ENCODE data around the gene FHAD1.

Gene FHAD1

DNA sequence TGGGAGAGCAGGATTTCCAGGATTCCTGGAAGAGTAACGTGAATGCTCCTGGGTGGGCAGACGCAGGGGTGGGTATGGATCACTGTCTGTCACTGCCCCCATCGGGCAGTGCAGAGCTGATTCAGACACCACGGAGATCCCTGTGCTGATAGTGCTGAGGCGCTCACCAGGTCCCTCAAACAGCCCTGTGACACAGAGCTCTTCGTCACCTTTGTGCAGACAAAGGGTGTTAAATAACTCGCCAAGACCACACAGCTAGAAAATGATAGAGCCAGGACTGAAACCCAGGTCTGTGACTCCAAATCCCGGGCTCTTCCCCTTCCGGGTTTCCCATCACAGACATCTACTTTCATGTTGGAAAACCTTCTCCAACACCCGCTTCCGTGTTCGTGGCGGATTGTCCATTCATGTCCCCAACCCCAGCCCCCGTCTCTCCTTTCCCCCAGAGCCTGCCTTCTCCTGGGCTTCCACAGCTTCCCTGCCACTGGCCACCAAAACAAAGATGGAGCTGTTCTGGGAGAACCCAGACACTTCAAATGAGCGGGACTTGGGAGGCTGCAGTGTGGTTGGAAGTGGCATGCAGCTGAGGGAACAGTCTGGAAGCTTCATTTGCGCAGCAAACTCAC, 165.3 kb downstream of the FHAD1 start:
- ATAC-seq, result 0 out of 3 replicates have a peak, but pooled peaks have one; percentile 3

GRCh38 chr1:15412843-15413242, 165.8 kb downstream of the FHAD1 start:
- TF ChIP-seq CSDC2 (CRISPR knock-in tag; IDR thresholded peaks at IDR 0.05), result no peak
- TF ChIP-seq ZNF8 (CRISPR knock-in tag; IDR thresholded peaks at IDR 0.05), result no peak
- no peak for TF ChIP-seq RARB (CRISPR knock-in tag; IDR thresholded peaks at IDR 0.05)
- TF ChIP-seq ARNTL (CRISPR knock-in tag; IDR thresholded peaks at IDR 0.05; ENCODE audit: borderline replicate concordance, low read depth), result no peak
- no peak for TF ChIP-seq TOX (CRISPR knock-in tag; IDR thresholded peaks at IDR 0.05; ENCODE audit: borderline replicate concordance)
- no peak for TF ChIP-seq SNAI2 (CRISPR knock-in tag; IDR thresholded peaks at IDR 0.05)
- TF ChIP-seq ZFP3 (CRISPR knock-in tag; IDR thresholded peaks at IDR 0.05), result no peak
- TF ChIP-seq ISL1 (CRISPR knock-in tag; IDR thresholded peaks at IDR 0.05), result no peak
- no peak for TF ChIP-seq ZNF70 (CRISPR knock-in tag; IDR thresholded peaks at IDR 0.05)
- TF ChIP-seq CREB5 (CRISPR knock-in tag; IDR thresholded peaks at IDR 0.05; ENCODE audit: low read depth), result no peak
- TF ChIP-seq, protein P1, sequence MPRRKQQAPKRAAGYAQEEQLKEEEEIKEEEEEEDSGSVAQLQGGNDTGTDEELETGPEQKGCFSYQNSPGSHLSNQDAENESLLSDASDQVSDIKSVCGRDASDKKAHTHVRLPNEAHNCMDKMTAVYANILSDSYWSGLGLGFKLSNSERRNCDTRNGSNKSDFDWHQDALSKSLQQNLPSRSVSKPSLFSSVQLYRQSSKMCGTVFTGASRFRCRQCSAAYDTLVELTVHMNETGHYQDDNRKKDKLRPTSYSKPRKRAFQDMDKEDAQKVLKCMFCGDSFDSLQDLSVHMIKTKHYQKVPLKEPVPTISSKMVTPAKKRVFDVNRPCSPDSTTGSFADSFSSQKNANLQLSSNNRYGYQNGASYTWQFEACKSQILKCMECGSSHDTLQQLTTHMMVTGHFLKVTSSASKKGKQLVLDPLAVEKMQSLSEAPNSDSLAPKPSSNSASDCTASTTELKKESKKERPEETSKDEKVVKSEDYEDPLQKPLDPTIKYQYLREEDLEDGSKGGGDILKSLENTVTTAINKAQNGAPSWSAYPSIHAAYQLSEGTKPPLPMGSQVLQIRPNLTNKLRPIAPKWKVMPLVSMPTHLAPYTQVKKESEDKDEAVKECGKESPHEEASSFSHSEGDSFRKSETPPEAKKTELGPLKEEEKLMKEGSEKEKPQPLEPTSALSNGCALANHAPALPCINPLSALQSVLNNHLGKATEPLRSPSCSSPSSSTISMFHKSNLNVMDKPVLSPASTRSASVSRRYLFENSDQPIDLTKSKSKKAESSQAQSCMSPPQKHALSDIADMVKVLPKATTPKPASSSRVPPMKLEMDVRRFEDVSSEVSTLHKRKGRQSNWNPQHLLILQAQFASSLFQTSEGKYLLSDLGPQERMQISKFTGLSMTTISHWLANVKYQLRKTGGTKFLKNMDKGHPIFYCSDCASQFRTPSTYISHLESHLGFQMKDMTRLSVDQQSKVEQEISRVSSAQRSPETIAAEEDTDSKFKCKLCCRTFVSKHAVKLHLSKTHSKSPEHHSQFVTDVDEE (CRISPR knock-in tag; IDR thresholded peaks at IDR 0.05), result no peak
- TF ChIP-seq, protein P2, sequence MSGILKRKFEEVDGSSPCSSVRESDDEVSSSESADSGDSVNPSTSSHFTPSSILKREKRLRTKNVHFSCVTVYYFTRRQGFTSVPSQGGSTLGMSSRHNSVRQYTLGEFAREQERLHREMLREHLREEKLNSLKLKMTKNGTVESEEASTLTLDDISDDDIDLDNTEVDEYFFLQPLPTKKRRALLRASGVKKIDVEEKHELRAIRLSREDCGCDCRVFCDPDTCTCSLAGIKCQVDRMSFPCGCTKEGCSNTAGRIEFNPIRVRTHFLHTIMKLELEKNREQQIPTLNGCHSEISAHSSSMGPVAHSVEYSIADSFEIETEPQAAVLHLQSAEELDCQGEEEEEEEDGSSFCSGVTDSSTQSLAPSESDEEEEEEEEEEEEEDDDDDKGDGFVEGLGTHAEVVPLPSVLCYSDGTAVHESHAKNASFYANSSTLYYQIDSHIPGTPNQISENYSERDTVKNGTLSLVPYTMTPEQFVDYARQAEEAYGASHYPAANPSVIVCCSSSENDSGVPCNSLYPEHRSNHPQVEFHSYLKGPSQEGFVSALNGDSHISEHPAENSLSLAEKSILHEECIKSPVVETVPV (CRISPR knock-in tag; IDR thresholded peaks at IDR 0.05), result no peak
- TF ChIP-seq OSR1 (CRISPR knock-in tag; IDR thresholded peaks at IDR 0.05), result no peak
- TF ChIP-seq GLIS3 (CRISPR knock-in tag; IDR thresholded peaks at IDR 0.05), result no peak
- no peak for TF ChIP-seq ZC3H10 (CRISPR knock-in tag; IDR thresholded peaks at IDR 0.05)
- no peak for TF ChIP-seq TCF4 (CRISPR knock-in tag; IDR thresholded peaks at IDR 0.05; ENCODE audit: borderline replicate concordance)
- ATAC-seq, result no peak

More for the DNA sequence above, 165.3 kb downstream of the FHAD1 start:
- TF ChIP-seq OSR1 (CRISPR knock-in tag; IDR thresholded peaks at IDR 0.05), result no peak
- TF ChIP-seq ZFP30 (CRISPR knock-in tag; IDR thresholded peaks at IDR 0.05), result no peak
- TF ChIP-seq TCF4 (CRISPR knock-in tag; IDR thresholded peaks at IDR 0.05; ENCODE audit: borderline replicate concordance), result no peak
- no peak for TF ChIP-seq RARB (CRISPR knock-in tag; IDR thresholded peaks at IDR 0.05)
- no peak for TF ChIP-seq ZNF8 (CRISPR knock-in tag; IDR thresholded peaks at IDR 0.05)
- TF ChIP-seq, protein P1 (CRISPR knock-in tag; IDR thresholded peaks at IDR 0.05), result no peak
- no peak for TF ChIP-seq ARNTL (CRISPR knock-in tag; IDR thresholded peaks at IDR 0.05; ENCODE audit: borderline replicate concordance, low read depth)
- no peak for TF ChIP-seq TOX (CRISPR knock-in tag; IDR thresholded peaks at IDR 0.05; ENCODE audit: borderline replicate concordance)
- TF ChIP-seq ZC3H10 (CRISPR knock-in tag; IDR thresholded peaks at IDR 0.05), result no peak
- TF ChIP-seq ESRRG (CRISPR knock-in tag; IDR thresholded peaks at IDR 0.05), result no peak
- TF ChIP-seq SNAI2 (CRISPR knock-in tag; IDR thresholded peaks at IDR 0.05), result no peak
- no peak for TF ChIP-seq CREB5 (CRISPR knock-in tag; IDR thresholded peaks at IDR 0.05; ENCODE audit: low read depth)
- TF ChIP-seq BACH2 (CRISPR knock-in tag; IDR thresholded peaks at IDR 0.05; ENCODE audit: borderline replicate concordance), result no peak
- TF ChIP-seq CSDC2 (CRISPR knock-in tag; IDR thresholded peaks at IDR 0.05), result no peak
- TF ChIP-seq, protein P2 (CRISPR knock-in tag; IDR thresholded peaks at IDR 0.05), result no peak

Measured in SK-N-SH treated with all-trans-retinoic acid at 6 μM for 48 hours (cell line).